Activated CD8-positive, alpha-beta T cell treated with anti-CD3 and anti-CD28 coated beads for 36 hours (primary cell): ENCODE measurements around the gene CXCL14. TPM values are rescaled to one million over a fixed set of nuclear protein-coding genes. Genes with fewer than 3 reads are reported as not detected.

Experiments used
- ATAC-seq: fragments of 200-7000 bp; cut with Tn5 transposase; one replicate; pipeline ENCODE4 v1.10.0; 2021; ENCODE audit warnings: mild to moderate bottlenecking, moderate library complexity
- CTCF ChIA-PET: fragments of 350-600 bp; sonication (Branson Sonifier 250); formaldehyde crosslinking; loops from one replicate; lab custom pipeline; 2021; ENCODE audit warnings: antibody characterized with exemption; lab: Charles Lee
- POLR2A ChIA-PET: fragments of 350-600 bp; sonication (Branson Sonifier 250); formaldehyde crosslinking; loops from one replicate; lab custom pipeline; 2021; ENCODE audit warnings: antibody characterized with exemption; lab: Charles Lee
- DNase-seq: peaks from one replicate; pipeline ENCODE4 v3.0.0-alpha.2; 2020
- H3K27ac Mint-ChIP-seq: one replicate; pipeline ENCODE4 v1.8.0; 2021; ENCODE audit warnings: mild to moderate bottlenecking, mixed read lengths
- H3K27me3 Mint-ChIP-seq: one replicate; pipeline ENCODE4 v1.8.0; 2021; ENCODE audit warnings: mixed read lengths
- H3K36me3 Mint-ChIP-seq: one replicate; pipeline ENCODE4 v1.8.0; 2021; ENCODE audit warnings: low read depth, mixed read lengths
- H3K4me1 Mint-ChIP-seq: one replicate; pipeline ENCODE4 v1.8.0; 2021; ENCODE audit warnings: low read depth, mixed read lengths
- H3K4me3 Mint-ChIP-seq: one replicate; pipeline ENCODE4 v1.8.0; 2021; ENCODE audit warnings: mild to moderate bottlenecking, moderate library complexity, mixed read lengths
- H3K9me3 Mint-ChIP-seq: one replicate; pipeline ENCODE4 v1.8.0; 2021; ENCODE audit warnings: mixed read lengths
- CTCF ChIP-seq: fragments of 200-600 bp; IDR thresholded peaks from one replicate; pipeline ENCODE4 v1.8.0; 2022; ENCODE audit warnings: antibody characterized with exemption, mild to moderate bottlenecking
- intact Hi-C: fragments of 100-400 bp; cut with micrococcal nuclease; formaldehyde crosslinking; loops from one replicate; pipeline ENCODE4 v1.10.0; 2022
- total RNA-seq, 2 experiments: library from RNA; stranded (reverse); gene quantifications; one replicate each; pipeline ENCODE4 v1.2.3, GENCODE V29; 2021

Gene CXCL14
- total RNA-seq, 2 experiments from 2014 or later = not detected

DNA sequence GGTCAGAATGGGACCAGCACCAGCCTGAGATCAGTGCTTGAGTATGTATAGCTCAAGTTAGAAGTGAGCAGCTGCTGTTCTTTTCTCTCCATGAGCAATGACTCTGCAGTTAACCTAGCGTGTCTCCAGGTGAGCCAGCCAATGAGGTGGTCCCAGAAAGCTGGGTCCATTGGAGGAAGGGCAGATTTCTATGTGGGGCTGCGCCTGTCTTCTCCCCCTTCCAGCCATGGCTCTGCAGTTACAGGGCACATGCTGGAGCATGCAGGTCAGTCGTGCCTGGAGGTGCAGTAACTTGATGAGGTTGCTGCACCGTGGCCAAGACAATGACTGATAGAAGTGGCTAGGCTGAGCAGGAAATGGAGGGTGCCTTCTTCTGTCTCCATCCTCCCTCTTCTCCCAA is 29.6 kb upstream of the CXCL14 start:
- ChIA-PET POLR2A (no interaction called here), CTCF (interaction anchor here (1.3 kb wide), 2 partner anchors 42 to 47 kb away, joined by 3 read pairs; no protein-coding TSS in a partner anchor)
- Mint-ChIP-seq H3K36me3 (no peaks in the 10 kb centered on the region), H3K4me1 (no peaks in the 10 kb centered on the region), H3K4me3 (no peak overlapping the region), H3K9me3 (no peaks in the 10 kb centered on the region), H3K27ac (no peak overlapping the region), H3K27me3 (peaks cover 6% of the 10 kb centered on the region)
- ATAC-seq (no peak), DNase-seq (no peak)
- intact Hi-C loops = no loop called here
- no peak for TF ChIP-seq CTCF

DNA sequence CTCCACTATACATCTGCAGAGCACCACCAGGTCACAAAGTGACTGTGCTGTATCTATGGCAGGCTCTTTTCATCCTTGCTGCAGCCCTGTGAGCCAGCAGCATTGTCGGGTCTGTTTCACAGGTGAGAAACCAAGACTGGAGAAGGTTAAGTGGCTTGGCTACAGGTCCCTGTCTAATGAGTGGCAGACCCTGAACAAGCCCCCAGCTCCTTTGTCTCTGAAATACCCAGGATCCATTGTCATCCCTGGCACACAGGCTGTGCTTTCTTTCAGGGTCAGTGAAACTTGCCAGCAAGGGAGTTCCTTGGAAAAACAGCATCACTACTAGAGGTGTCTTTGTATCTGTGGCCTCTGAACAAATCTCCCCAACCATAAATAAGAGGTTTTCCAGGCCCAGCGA is 27.6 kb upstream of the CXCL14 start:
- CTCF ChIA-PET = no interaction called here
- ATAC-seq = no peak
- POLR2A ChIA-PET = no interaction called here

DNA sequence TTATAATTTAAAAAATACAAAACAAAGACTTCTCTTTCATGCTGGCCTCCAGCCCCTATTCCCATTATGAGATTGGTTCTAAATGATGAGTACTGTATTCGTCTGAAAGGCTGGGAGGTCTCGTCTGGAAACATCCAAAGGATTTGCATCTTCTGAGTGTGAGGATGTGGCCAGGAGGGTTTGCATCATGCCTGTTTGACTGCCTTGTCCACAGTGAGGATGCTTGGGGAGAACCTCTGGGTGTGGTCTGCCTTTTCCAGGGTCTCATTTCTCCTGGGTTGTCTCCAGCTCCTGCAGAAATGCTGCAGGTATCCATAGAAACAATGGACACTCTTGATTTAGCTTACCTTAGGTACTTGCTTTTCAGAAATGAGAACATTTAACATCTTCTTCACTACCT is 26.4 kb upstream of the CXCL14 start:
- Mint-ChIP-seq H3K27me3 (peaks cover 6% of the 10 kb centered on the region), H3K36me3 (no peaks in the 10 kb centered on the region), H3K27ac (no peak overlapping the region), H3K4me3 (no peak overlapping the region), H3K9me3 (no peaks in the 10 kb centered on the region), H3K4me1 (no peaks in the 10 kb centered on the region)
- POLR2A ChIA-PET = no interaction called here
- DNase-seq (no peak), ATAC-seq (no peak)
- intact Hi-C loops = no loop called here
- TF ChIP-seq CTCF = no peak
- CTCF ChIA-PET = no interaction called here

More for the DNA sequence above, 27.6 kb upstream of the CXCL14 start:
- no peak for TF ChIP-seq CTCF
- Mint-ChIP-seq H3K36me3 (no peaks in the 10 kb centered on the region), H3K4me3 (no peak overlapping the region), H3K4me1 (no peaks in the 10 kb centered on the region), H3K27me3 (peaks cover 6% of the 10 kb centered on the region), H3K27ac (no peak overlapping the region), H3K9me3 (no peaks in the 10 kb centered on the region)
- no peak for DNase-seq
- intact Hi-C loops = no loop called here

- Mint-ChIP-seq H3K4me1 (no peaks in the 10 kb centered on the region), H3K36me3 (no peaks in the 10 kb centered on the region), H3K27ac (no peak overlapping the region), H3K27me3 (peaks cover 6% of the 10 kb centered on the region), H3K9me3 (no peaks in the 10 kb centered on the region), H3K4me3 (no peak overlapping the region)
- no peak for ATAC-seq
- CTCF ChIA-PET = no interaction called here
- DNase-seq = no peak
- no peak for TF ChIP-seq CTCF
- POLR2A ChIA-PET = no interaction called here
- intact Hi-C loops = no loop called here
Measured at GRCh38 chr5:135604056-135604455, 25.3 kb upstream of the CXCL14 start.

DNA sequence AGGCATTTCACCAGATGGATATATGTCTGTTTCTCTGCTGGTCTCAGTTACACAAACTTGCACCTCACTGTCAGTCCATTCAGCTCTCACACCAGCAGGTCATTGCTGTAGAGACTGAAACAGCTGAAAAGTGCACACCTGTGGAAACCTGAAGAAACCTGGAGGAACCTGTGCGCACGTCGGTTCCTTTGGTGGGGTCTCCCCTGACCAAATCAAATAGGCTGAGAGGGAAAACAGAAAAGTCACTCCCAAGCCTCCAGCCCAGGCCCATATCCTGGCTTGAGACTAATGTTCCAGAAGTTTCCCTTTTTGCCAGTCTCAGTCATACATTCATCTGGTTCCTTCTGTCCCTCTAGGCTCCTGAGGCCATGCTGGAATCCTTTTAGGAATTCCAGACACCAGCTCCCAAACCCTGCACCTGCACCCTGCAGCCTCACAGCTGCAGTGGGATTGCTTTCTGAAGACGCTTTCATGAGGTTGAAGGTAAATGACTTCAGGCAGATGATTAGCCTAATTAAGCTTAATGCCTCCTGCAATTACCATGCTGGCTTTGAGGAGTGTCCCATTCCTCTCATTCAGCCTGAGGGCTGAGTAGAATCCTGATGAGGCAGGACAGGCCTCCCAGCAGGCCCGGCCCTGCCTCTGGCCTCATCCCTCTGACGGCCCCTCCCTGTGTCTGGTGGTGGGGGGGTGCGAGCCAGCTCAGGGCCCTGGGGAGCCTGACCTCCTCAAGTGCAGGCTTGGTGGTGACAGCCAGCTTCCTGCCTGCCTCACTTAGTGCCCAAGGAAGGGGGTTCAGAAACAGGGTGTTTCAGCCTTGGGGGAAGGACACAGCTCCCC is 24.3 kb upstream of the CXCL14 start:
- H3K4me3 Mint-ChIP-seq = no peak overlapping the region
- CTCF ChIA-PET = no interaction called here
- no peak for DNase-seq
- no peak overlapping the region for H3K27ac Mint-ChIP-seq
- no peaks in the 10 kb centered on the region for H3K9me3 Mint-ChIP-seq
- H3K4me1 Mint-ChIP-seq = no peaks in the 10 kb centered on the region
- ATAC-seq = no peak
- peaks cover 6% of the 10 kb centered on the region for H3K27me3 Mint-ChIP-seq
- POLR2A ChIA-PET = no interaction called here
- H3K36me3 Mint-ChIP-seq = no peaks in the 10 kb centered on the region
- intact Hi-C loops = no loop called here
- no peak for TF ChIP-seq CTCF
